Smooth muscle cell of the brain vasculature (primary cell): Measurements from ENCODE around the gene RGS2.

ENCODE experiments used
- DNase-seq: peaks from one replicate; pipeline ENCODE4 v3.0.0-alpha.2; 2012; ENCODE audit warnings: low read depth, low spot score

RGS2 gene

GRCh38 chr1:192795916-192796618 lies 12.8 kb upstream of the RGS2 start:
- DNase-seq = no peak

GRCh38 chr1:192797143-192797542 lies 11.7 kb upstream of the RGS2 start:
- DNase-seq = no peak

GRCh38 chr1:192797891-192798290 lies 10.9 kb upstream of the RGS2 start:
- DNase-seq = no peak

GRCh38 chr1:192801451-192801850 lies 7.4 kb upstream of the RGS2 start:
- no peak for DNase-seq

GRCh38 chr1:192802406-192802805 lies 6.4 kb upstream of the RGS2 start:
- no peak for DNase-seq

- DNase-seq = no peak
Observed at GRCh38 chr1:192803501-192803900, 5.3 kb upstream of the RGS2 start.

GRCh38 chr1:192805832-192806323 lies 3.0 kb upstream of the RGS2 start:
- no peak for DNase-seq

GRCh38 chr1:192807211-192808162 lies 1.4 kb upstream of the RGS2 start:
- DNase-seq = no peak

GRCh38 chr1:192808163-192808517 lies 699 bp upstream of the RGS2 start:
- no peak for DNase-seq

- no peak for DNase-seq
Observed at GRCh38 chr1:192809307-192810252, 741 bp downstream of the RGS2 start.

- DNase-seq = no peak
Observed at GRCh38 chr1:192810253-192810880, 1.5 kb downstream of the RGS2 start.

GRCh38 chr1:192811006-192811405 lies 2.2 kb downstream of the RGS2 start:
- DNase-seq = no peak

GRCh38 chr1:192811594-192812239 lies 2.9 kb downstream of the RGS2 start:
- no peak for DNase-seq

- no peak for DNase-seq
Observed at GRCh38 chr1:192812420-192813209, 3.8 kb downstream of the RGS2 start.

GRCh38 chr1:192814805-192815204 lies 6.0 kb downstream of the RGS2 start:
- DNase-seq = no peak

GRCh38 chr1:192817246-192817645 lies 8.4 kb downstream of the RGS2 start:
- no peak for DNase-seq

- DNase-seq = no peak
Observed at GRCh38 chr1:192821296-192821695, 12.5 kb downstream of the RGS2 start.

- no peak for DNase-seq
Observed at GRCh38 chr1:192824511-192824910, 15.7 kb downstream of the RGS2 start.

GRCh38 chr1:192826791-192827546 lies 18.1 kb downstream of the RGS2 start:
- DNase-seq = no peak
